ENCODE measurements around the gene A2M. TPM values are rescaled to one million over a fixed set of nuclear protein-coding genes. Genes with fewer than 3 reads are reported as not detected.

The A2M gene
- total and polyA plus RNA-seq, 9 donors, result 233 to 347 (median 306) TPM

- no peak for DNase-seq
- no peak overlapping the region for H3K4me3 ChIP-seq (ENCODE audit: low read length)
- no peaks in the 10 kb centered on the region for H3K9me3 ChIP-seq (replicated peaks; ENCODE audit: control insufficient read depth, low read depth, low read length)
- no peaks in the 10 kb centered on the region for H3K36me3 ChIP-seq (ENCODE audit: control insufficient read depth, insufficient read depth, low read length)
- no peaks in the 10 kb centered on the region for H3K27me3 ChIP-seq (ENCODE audit: control insufficient read depth, insufficient read depth, low read length)
- WGBS (ENCODE audit: insufficient coverage), result 94% methylated on average over 6 of the region's 7 CpGs
- H3K4me1 ChIP-seq (ENCODE audit: control insufficient read depth, insufficient read depth, low read length), result no peaks in the 10 kb centered on the region
- H3K27ac ChIP-seq (ENCODE audit: low read length), result no peak overlapping the region
Measured at GRCh38 chr12:9027161-9028059, 88.3 kb downstream of the A2M start.

DNA sequence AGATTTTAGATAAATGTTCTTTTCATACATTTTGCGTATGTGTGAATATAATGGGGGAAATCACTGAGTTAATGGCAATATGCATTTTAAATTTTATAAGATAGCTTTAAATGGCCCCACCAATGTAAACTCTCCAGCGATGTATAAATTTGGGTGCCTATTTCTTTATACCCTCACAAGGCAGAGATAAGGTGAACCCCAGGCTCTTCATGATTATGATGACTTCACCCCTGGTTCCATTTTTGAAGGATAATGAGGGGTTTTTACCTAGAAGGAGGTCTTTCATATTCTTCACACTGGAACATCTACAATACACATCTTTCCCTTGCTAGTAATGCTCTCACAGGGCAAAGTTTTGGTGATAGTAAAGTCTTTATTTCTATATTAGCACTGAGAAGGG, 91.2 kb downstream of the A2M start:
- Histone ChIP-seq H3K27ac (ENCODE audit: low read length) (no peak overlapping the region), H3K4me1 (ENCODE audit: control insufficient read depth, insufficient read depth, low read length) (no peaks in the 10 kb centered on the region), H3K4me3 (ENCODE audit: low read length) (no peak overlapping the region), H3K9me3 (replicated peaks; ENCODE audit: control insufficient read depth, low read depth, low read length) (no peaks in the 10 kb centered on the region), H3K27me3 (ENCODE audit: control insufficient read depth, insufficient read depth, low read length) (no peaks in the 10 kb centered on the region), H3K36me3 (ENCODE audit: control insufficient read depth, insufficient read depth, low read length) (no peaks in the 10 kb centered on the region)
- no peak for DNase-seq
- WGBS (ENCODE audit: insufficient coverage), result no CpG with 5 or more reads among the region's 2 CpGs

- WGBS (ENCODE audit: insufficient coverage), result no CpG with 5 or more reads among the region's 2 CpGs
- DNase-seq, result no peak
- H3K27me3 ChIP-seq (ENCODE audit: control insufficient read depth, insufficient read depth, low read length), result no peaks in the 10 kb centered on the region
- H3K9me3 ChIP-seq (replicated peaks; ENCODE audit: control insufficient read depth, low read depth, low read length), result peaks cover 4% of the 10 kb centered on the region
- H3K4me3 ChIP-seq (ENCODE audit: low read length), result no peak overlapping the region
- H3K27ac ChIP-seq (ENCODE audit: low read length), result no peak overlapping the region
- H3K4me1 ChIP-seq (ENCODE audit: control insufficient read depth, insufficient read depth, low read length), result no peaks in the 10 kb centered on the region
- no peaks in the 10 kb centered on the region for H3K36me3 ChIP-seq (ENCODE audit: control insufficient read depth, insufficient read depth, low read length)
Measured at GRCh38 chr12:9022592-9022991, 93.1 kb downstream of the A2M start.

Other genes starting within 250 kb of the A2M start
- 27.8 TPM for gene PHC1, start 201.4 kb downstream of the A2M start, total RNA-seq
- gene PHC1, start 201.4 kb downstream of the A2M start, polyA plus RNA-seq (ENCODE audit: insufficient read depth in 1 of 8, insufficient read length in 8 of 8, low replicate concordance in 1 of 8), result 10 to 100 TPM; 28.8 to 44.3 (median 34.8) TPM
- 74.9 TPM for gene M6PR, start 166.3 kb downstream of the A2M start, total RNA-seq
- gene M6PR, start 166.3 kb downstream of the A2M start, polyA plus RNA-seq (ENCODE audit: insufficient read depth in 1 of 8, insufficient read length in 8 of 8, low replicate concordance in 1 of 8), result 100 to 1,000 TPM; 100 to 127 (median 111) TPM
- 2.7 TPM for gene KLRG1, start 126.4 kb downstream of the A2M start, total RNA-seq
- 1 to 10 TPM; 1.6 to 2.9 (median 2.6) TPM for gene KLRG1, start 126.4 kb downstream of the A2M start, polyA plus RNA-seq (ENCODE audit: insufficient read depth in 1 of 8, insufficient read length in 8 of 8, low replicate concordance in 1 of 8)
- 0.40 TPM for gene PZP, start 92.5 kb upstream of the A2M start, total RNA-seq
- under 1 TPM; 0.33 to 0.89 (median 0.71) TPM for gene PZP, start 92.5 kb upstream of the A2M start, polyA plus RNA-seq (ENCODE audit: insufficient read depth in 1 of 8, insufficient read length in 8 of 8, low replicate concordance in 1 of 8)